Cardiac muscle cell (in vitro differentiated cells and primary cell): ENCODE measurements around the gene SEZ6L2. TPM values are rescaled to one million over a fixed set of nuclear protein-coding genes. Genes with fewer than 3 reads are reported as not detected.

Experiments used
- DNase-seq, 2 donors: peaks; one replicate each; pipeline versions ENCODE4 v3.0.0 to v3.0.0-alpha.2; 2010 to 2017; ENCODE audit warnings: low read depth in 1 of 2, low spot score in 1 of 2
- H3K27ac ChIP-seq: fragments of 200-600 bp; sonication (generic); 2 replicates; pipeline ENCODE4 v1.5.1; 2016
- H3K27me3 ChIP-seq: fragments of 200-600 bp; sonication (generic); 2 replicates; pipeline ENCODE4 v1.6.0; 2016; ENCODE audit warnings: control low read depth
- H3K36me3 ChIP-seq: fragments of 200-600 bp; sonication (generic); 2 replicates; pipeline ENCODE4 v1.5.1; 2016; ENCODE audit warnings: control low read depth
- H3K4me1 ChIP-seq: fragments of 200-600 bp; sonication (generic); 2 replicates; pipeline ENCODE4 v1.8.1; 2017; ENCODE audit warnings: low read depth, mild to moderate bottlenecking, mixed run types
- H3K4me3 ChIP-seq: fragments of 200-600 bp; sonication (generic); 2 replicates; pipeline ENCODE4 v1.5.1; 2016; ENCODE audit warnings: mild to moderate bottlenecking
- H3K9me3 ChIP-seq: fragments of 200-600 bp; sonication (generic); 2 replicates; pipeline ENCODE4 v1.5.1; 2017; ENCODE audit warnings: low read depth, mild to moderate bottlenecking, control low read depth
- polyA plus RNA-seq: library from polyadenylated mRNA; unstranded; fragments of >200 nt; fragmentation: Nextera tagmentation; extraction: Ambion mirVana; gene quantifications from 2 replicates; pipeline ENCODE4 v1.2.1, GENCODE V29; 2016
- total RNA-seq: library from RNA; depleted of rRNA; stranded (reverse); fragments of >200 nt; gene quantifications from 2 replicates; pipeline ENCODE4 v1.2.3, GENCODE V29; 2016
- TF ChIP-seq, protein P1 (sequence below): IDR thresholded peaks from 2 replicates; pipeline ENCODE4 v1.5.1; 2012; ENCODE audit warnings: low read depth, mild to moderate bottlenecking, low read length

The SEZ6L2 gene
- total and polyA plus RNA-seq, 2 experiments from 2014 or later, result 5.8 to 21.1 TPM

DNA sequence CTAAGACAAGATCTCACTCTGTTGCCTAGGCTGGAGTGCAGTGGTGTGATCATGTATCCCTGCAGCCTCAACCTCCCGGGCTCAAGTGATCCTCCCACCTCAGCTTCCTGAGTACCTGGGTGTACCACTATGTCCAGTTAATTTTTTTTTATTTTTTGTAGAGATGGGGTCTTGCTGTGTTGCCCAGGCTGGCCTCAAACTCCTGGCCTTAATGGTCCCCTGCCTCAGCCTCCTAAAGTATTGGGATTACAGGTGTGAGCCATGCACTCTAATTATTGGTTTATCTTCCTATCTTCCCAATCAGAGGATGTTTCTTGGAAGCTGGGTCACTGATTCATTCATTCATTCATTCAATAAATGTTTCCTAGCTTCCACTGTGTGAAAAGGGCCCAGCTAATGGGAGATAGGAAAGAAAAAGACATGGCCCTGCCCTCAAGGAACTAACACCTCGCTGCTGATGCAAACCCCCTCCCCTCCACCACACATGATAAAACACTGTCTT, 9.4 kb upstream of the SEZ6L2 start:
- Histone ChIP-seq H3K4me1 (no peaks in the 10 kb centered on the region), H3K4me3 (no peak overlapping the region), H3K27me3 (no peaks in the 10 kb centered on the region), H3K27ac (no peak overlapping the region), H3K36me3 (no peaks in the 10 kb centered on the region), H3K9me3 (no peaks in the 10 kb centered on the region)
- TF ChIP-seq, protein P1, sequence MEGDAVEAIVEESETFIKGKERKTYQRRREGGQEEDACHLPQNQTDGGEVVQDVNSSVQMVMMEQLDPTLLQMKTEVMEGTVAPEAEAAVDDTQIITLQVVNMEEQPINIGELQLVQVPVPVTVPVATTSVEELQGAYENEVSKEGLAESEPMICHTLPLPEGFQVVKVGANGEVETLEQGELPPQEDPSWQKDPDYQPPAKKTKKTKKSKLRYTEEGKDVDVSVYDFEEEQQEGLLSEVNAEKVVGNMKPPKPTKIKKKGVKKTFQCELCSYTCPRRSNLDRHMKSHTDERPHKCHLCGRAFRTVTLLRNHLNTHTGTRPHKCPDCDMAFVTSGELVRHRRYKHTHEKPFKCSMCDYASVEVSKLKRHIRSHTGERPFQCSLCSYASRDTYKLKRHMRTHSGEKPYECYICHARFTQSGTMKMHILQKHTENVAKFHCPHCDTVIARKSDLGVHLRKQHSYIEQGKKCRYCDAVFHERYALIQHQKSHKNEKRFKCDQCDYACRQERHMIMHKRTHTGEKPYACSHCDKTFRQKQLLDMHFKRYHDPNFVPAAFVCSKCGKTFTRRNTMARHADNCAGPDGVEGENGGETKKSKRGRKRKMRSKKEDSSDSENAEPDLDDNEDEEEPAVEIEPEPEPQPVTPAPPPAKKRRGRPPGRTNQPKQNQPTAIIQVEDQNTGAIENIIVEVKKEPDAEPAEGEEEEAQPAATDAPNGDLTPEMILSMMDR, result no peak
- no peak for DNase-seq

DNA sequence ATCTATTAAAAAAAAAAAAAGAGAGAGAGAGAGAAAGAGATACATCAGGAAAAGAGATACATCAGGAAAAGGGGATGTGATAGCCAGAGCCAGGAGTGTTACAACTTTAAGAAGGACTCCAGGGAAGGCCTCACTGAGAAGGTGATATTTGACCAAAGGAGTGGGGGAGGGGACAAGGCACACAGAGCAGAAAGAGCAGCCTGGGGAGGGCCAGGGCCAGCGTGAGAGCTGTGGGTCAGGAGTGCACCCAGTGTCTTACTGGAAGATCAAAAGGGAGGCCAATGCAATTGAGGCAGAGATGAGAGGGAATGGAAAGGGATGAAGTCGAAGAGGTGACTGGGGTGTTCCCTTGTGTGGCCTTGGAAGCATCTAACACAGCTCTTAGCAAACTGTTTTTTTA, 8.6 kb upstream of the SEZ6L2 start:
- TF ChIP-seq, protein P1, result no peak
- no peaks in the 10 kb centered on the region for H3K27me3 ChIP-seq
- no peaks in the 10 kb centered on the region for H3K36me3 ChIP-seq
- no peaks in the 10 kb centered on the region for H3K9me3 ChIP-seq
- no peak overlapping the region for H3K27ac ChIP-seq
- no peak overlapping the region for H3K4me3 ChIP-seq
- no peak for DNase-seq
- H3K4me1 ChIP-seq, result no peaks in the 10 kb centered on the region

DNA sequence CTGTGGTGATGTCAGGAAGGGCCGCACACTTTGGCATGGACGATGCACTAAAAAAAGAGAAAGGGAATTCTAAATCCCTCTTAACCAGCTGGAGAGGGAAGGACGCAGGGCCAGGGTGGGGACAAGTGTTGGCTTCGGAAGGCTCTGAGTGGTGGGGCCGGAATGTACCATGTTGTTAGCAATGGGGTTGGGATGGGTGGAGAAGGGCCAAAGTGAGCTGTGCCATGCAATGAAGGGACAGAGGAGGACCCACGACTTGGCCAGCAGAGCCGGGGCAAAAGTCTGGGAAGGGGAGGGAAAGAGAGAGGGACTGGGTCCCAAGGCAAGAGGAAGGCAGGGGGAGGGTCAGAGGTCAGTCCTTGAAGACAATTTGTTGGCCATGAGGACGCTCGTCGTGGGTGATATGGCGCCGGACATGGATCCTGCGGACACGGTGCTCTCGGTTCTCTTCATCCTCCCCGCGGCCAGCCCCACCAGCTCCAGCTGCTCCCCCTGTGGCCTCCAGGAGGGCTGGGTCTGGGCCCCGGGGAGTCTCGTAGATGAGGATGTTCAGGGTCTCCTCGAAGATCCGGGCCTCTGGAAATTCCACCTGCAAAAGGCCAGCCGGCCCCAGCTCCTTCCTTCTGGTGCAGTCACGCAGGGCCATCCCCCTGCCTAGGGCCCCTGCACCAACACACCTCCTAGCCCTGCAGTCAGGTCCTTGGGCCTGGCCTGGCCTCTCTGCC, 7.3 kb upstream of the SEZ6L2 start:
- DNase-seq, result no peak
- TF ChIP-seq, protein P1, result no peak
- Histone ChIP-seq H3K27me3 (no peaks in the 10 kb centered on the region), H3K9me3 (no peaks in the 10 kb centered on the region), H3K4me1 (no peaks in the 10 kb centered on the region), H3K27ac (no peak overlapping the region), H3K36me3 (no peaks in the 10 kb centered on the region), H3K4me3 (no peak overlapping the region)

DNA sequence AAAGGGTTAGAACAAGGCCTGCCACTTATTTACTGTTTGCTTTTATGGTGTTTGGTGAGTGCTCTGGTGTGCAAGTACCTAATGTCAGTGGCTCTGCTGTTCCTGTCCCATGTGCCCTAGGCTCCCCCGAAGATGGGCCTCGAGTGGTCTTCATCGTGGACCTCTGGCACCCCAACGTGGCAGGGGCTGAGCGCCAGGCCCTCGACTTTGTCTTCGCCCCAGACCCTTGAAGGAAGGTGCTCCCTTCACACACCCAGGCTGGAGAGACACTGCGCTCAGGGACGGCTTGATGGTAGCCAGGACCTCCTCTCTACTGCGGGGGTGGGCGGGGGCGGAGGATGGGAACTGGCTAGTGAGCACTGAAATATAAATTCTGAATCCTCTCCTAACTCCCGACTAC, 6.3 kb upstream of the SEZ6L2 start:
- Histone ChIP-seq H3K27me3 (no peaks in the 10 kb centered on the region), H3K27ac (no peak overlapping the region), H3K4me3 (no peak overlapping the region), H3K9me3 (no peaks in the 10 kb centered on the region), H3K4me1 (no peaks in the 10 kb centered on the region), H3K36me3 (no peaks in the 10 kb centered on the region)
- TF ChIP-seq, protein P1, result no peak
- DNase-seq, result no peak

DNA sequence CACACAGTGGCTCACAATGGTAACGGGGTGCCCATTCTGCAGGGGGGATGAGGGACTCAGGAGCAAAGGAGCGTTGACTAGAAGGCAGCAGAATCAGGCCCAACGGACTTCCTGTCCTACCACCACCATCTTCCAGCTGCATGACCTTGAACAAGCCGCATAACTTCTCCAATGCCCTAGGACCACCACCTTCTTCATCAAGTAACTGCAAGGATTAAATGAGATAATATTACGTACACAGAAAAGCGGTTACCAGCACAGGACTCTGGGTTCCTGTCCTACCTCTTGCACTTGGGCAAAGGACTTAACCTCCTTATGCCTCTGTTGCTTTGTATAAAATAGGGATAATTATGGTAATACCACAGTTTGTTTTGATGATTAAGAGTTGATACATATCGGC, 5.6 kb upstream of the SEZ6L2 start:
- TF ChIP-seq, protein P1, result no peak
- no peak for DNase-seq
- H3K36me3 ChIP-seq, result no peaks in the 10 kb centered on the region
- H3K4me1 ChIP-seq, result no peaks in the 10 kb centered on the region
- H3K27ac ChIP-seq, result no peak overlapping the region
- no peaks in the 10 kb centered on the region for H3K27me3 ChIP-seq
- no peaks in the 10 kb centered on the region for H3K9me3 ChIP-seq
- no peak overlapping the region for H3K4me3 ChIP-seq
